WI38 (cell line): ENCODE measurements around the gene CSRNP3.

Experiments used
- H3K4me3 ChIP-seq: 2 replicates; pipeline ENCODE4 v1.5.1; 2011; ENCODE audit warnings: low read depth, mild to moderate bottlenecking, control low read depth, low read length
- CTCF ChIP-seq: IDR thresholded peaks from 2 replicates; pipeline ENCODE4 v1.5.1; 2012; ENCODE audit warnings: low read depth, mild to moderate bottlenecking, control low read depth, low read length

The CSRNP3 gene

GRCh38 chr2:165513479-165513878, 44.0 kb downstream of the CSRNP3 start:
- no peak for TF ChIP-seq CTCF

GRCh38 chr2:165518611-165519010, 49.1 kb downstream of the CSRNP3 start:
- no peak overlapping the region for H3K4me3 ChIP-seq
- no peak for TF ChIP-seq CTCF

More at GRCh38 chr2:165513479-165513878, 44.0 kb downstream of the CSRNP3 start:
- no peak overlapping the region for H3K4me3 ChIP-seq

DNA sequence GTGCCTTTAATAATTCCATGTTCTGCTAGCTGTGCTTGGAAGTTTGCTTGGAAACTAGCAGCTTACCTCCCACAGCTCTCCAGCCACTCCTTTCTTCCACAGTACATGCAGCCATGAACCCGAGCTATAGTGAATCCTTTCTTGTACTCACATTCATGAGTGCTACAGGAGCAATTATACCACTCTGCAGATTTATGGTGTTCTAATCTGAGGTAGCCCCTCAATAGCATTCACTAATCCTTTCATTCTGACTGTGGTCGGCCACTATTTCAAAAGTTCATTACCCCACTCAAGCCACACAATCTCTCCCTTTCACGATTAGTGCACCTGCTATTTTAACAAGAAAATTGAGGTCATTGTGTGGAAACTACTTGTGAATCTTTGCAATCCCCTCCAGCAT, 53.2 kb downstream of the CSRNP3 start:
- no peak for TF ChIP-seq CTCF
- H3K4me3 ChIP-seq: no peak overlapping the region

GRCh38 chr2:165524720-165525119, 55.2 kb downstream of the CSRNP3 start:
- no peak for TF ChIP-seq CTCF
- no peak overlapping the region for H3K4me3 ChIP-seq

DNA sequence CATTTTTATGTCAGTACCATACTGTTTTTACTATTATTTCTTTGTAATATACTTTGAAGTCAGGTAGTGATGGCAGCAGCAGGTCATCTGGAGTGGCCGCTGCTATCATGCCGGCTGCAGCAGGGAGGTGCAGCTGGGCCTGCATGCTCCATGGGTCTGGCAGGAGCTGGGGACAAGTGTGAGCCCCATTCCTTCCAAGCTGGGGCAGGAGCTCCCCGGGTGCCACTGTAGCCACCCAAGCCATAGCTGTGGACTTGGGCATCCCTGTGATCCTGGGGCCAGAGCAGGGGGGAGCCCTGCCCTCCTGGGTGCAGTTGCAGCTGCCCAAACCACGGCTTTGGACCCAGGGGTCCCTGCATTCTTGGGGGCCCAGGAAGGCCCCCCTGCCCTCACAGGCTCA, 59.2 kb downstream of the CSRNP3 start:
- TF ChIP-seq CTCF: no peak
- no peak overlapping the region for H3K4me3 ChIP-seq

DNA sequence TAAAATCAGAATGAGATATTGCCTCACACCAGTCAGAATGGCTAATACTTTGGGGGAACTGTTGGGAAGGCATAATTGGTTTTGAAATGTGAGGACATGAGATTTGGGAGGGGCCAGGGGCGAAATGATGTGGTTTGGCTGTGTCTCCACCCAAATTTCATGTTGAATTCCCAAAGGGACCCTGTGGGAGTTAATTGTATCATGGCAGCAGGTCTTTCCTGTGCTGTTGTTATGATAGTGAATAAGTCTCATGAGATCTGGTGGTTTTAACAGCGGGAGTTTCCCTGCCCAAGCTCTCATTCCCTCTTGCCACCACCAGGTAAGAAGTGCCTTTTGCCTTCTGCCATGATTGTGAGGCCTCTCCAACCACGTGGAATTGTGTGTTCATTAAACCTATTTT, 59.6 kb downstream of the CSRNP3 start:
- H3K4me3 ChIP-seq: no peak overlapping the region
- TF ChIP-seq CTCF: no peak

- no peak for TF ChIP-seq CTCF
- no peak overlapping the region for H3K4me3 ChIP-seq
Observed at GRCh38 chr2:165533331-165533730, 63.8 kb downstream of the CSRNP3 start.
